ENCODE measurements around the gene PRKAG2. TPM values are rescaled to one million over a fixed set of nuclear protein-coding genes. Genes with fewer than 3 reads are reported as not detected.

The PRKAG2 gene
- total and polyA plus RNA-seq, 2 of the 13 experiments (the other 11 are each of a cell fraction or from before 2014, with no cell fraction given): 0.90 to 1.3 TPM

DNA sequence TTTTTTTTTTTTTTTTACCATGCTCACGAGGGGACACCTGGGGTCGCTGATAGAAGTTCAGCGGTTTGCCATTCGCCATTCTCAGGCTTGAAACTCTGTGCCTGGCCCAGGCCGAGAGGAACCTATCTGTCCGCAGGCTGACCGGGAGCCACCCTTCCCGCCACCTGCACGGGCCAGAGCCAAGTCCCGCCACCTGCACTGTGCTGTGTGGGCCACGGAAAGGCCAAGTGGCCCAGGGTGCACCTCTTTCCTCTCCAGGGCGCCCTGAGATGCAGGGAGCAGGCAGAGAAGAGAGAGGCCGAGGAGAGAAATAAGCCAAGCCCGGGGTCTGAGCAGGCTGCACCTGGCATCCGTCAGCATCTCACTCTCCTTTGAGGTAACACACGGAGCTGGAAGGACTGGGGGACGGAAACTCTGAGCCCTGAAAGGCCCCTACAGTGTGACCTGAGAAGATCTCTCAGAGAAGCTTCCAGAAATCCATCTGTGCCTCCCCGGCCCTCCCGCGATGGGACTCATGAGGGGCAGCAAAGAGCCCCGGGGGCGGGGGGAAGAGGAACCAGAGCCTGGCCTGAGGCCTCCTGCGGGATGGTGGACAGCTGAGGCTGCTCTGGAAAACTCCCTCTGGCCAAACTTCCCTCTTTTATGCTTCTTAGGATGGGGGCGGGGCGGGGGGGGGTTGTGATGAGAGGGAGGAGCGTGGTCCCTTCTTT, 46.6 kb downstream of the PRKAG2 start:
- Histone ChIP-seq H3K27me3 (ENCODE audit: control insufficient read depth in 1 of 2, insufficient read depth in 2 of 2, low read length in 2 of 2) (peaks cover 2 to 27% of the 10 kb centered on the region in 2 experiments), H3K4me3 (replicated peaks in 1 of 3; ENCODE audit: insufficient read depth in 1 of 3, low read depth in 2 of 3, low read length in 3 of 3) (no peak overlapping the region), H3K36me3 (replicated peaks in 1 of 2; ENCODE audit: control insufficient read depth in 1 of 2, insufficient read depth in 2 of 2, low read length in 2 of 2) (no peaks in the 10 kb centered on the region), H4K20me1 (ENCODE audit: insufficient read depth, low read length) (no peaks in the 10 kb centered on the region), H3K4me2 (ENCODE audit: low read depth, low read length) (no peak overlapping the region), H3K4me1 (ENCODE audit: insufficient read depth, low read length) (no peaks in the 10 kb centered on the region), H2AFZ (ENCODE audit: low read length) (no peak overlapping the region), H3K27ac (ENCODE audit: extremely low read length, insufficient read depth, low read length) (no peak overlapping the region), H3K9me3 (ENCODE audit: low read length) (no peaks in the 10 kb centered on the region), H3K79me2 (ENCODE audit: insufficient read depth, low read length) (no peaks in the 10 kb centered on the region), H3K9ac (ENCODE audit: insufficient read depth, low read depth, low read length) (no peak overlapping the region)
- ChIA-PET CTCF (ENCODE audit: low intra/inter-chr PET ratio, low total read pairs) (no interaction called here), POLR2A (no interaction called here)
- BruUV-seq (replicated peaks): no TSS peak
- 43% methylated on average over 23 of the region's 26 CpGs for WGBS (ENCODE audit: low lambda C conversion rate)
- no peak for ATAC-seq
- in situ Hi-C loops (cut with HindIII; ENCODE audit: extremely low pct_ligation_motif_present, low pct_unique_long_range_greater_than_20kb) (no loop called here), intact Hi-C loops (cut with micrococcal nuclease; ENCODE audit: unreplicated experiment) (no loop called here)
- no peak for TF ChIP-seq ZNF33B (CRISPR knock-in tag; IDR thresholded peaks at IDR 0.05)
- no peak for TF ChIP-seq ZNF737 (CRISPR knock-in tag; IDR thresholded peaks at IDR 0.05; ENCODE audit: borderline replicate concordance)
- TF ChIP-seq ZFP1 (CRISPR knock-in tag; IDR thresholded peaks at IDR 0.05): no peak
- TF ChIP-seq, protein P1, sequence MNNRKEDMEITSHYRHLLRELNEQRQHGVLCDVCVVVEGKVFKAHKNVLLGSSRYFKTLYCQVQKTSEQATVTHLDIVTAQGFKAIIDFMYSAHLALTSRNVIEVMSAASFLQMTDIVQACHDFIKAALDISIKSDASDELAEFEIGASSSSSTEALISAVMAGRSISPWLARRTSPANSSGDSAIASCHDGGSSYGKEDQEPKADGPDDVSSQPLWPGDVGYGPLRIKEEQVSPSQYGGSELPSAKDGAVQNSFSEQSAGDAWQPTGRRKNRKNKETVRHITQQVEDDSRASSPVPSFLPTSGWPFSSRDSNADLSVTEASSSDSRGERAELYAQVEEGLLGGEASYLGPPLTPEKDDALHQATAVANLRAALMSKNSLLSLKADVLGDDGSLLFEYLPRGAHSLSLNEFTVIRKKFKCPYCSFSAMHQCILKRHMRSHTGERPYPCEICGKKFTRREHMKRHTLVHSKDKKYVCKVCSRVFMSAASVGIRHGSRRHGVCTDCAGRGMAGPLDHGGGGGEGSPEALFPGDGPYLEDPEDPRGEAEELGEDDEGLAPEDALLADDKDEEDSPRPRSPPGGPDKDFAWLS (CRISPR knock-in tag; IDR thresholded peaks at IDR 0.05; ENCODE audit: borderline replicate concordance): no peak
- TF ChIP-seq GTF3A (CRISPR knock-in tag; conservative IDR thresholded peaks at IDR 0.05): no peak
- TF ChIP-seq TBL1XR1 (IDR thresholded peaks at IDR 0.05; ENCODE audit: borderline replicate concordance, low read length, partially characterized antibody): no peak
- TF ChIP-seq ZNF20 (CRISPR knock-in tag; IDR thresholded peaks at IDR 0.05): no peak
- no peak for TF ChIP-seq CEBPB (IDR thresholded peaks at IDR 0.05; ENCODE audit: borderline replicate concordance, low read depth, low read length)
- no peak for TF ChIP-seq TGIF2 (CRISPR knock-in tag; IDR thresholded peaks at IDR 0.05)
- TF ChIP-seq ZNF616 (CRISPR knock-in tag; IDR thresholded peaks at IDR 0.05; ENCODE audit: low read depth): no peak
- TF ChIP-seq RARG (CRISPR knock-in tag; IDR thresholded peaks at IDR 0.05; ENCODE audit: low read depth): no peak
- TF ChIP-seq CENPT (CRISPR knock-in tag; IDR thresholded peaks at IDR 0.05; ENCODE audit: low read depth): no peak
- no peak for TF ChIP-seq ZNF546 (CRISPR knock-in tag; conservative IDR thresholded peaks at IDR 0.05)
- TF ChIP-seq PTBP1 (IDR thresholded peaks at IDR 0.05; ENCODE audit: low read depth, low read length, poor library complexity, severe bottlenecking): no peak
- TF ChIP-seq, protein P2, sequence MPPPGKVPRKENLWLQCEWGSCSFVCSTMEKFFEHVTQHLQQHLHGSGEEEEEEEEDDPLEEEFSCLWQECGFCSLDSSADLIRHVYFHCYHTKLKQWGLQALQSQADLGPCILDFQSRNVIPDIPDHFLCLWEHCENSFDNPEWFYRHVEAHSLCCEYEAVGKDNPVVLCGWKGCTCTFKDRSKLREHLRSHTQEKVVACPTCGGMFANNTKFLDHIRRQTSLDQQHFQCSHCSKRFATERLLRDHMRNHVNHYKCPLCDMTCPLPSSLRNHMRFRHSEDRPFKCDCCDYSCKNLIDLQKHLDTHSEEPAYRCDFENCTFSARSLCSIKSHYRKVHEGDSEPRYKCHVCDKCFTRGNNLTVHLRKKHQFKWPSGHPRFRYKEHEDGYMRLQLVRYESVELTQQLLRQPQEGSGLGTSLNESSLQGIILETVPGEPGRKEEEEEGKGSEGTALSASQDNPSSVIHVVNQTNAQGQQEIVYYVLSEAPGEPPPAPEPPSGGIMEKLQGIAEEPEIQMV (CRISPR knock-in tag; IDR thresholded peaks at IDR 0.05; ENCODE audit: low read depth): no peak
- TF ChIP-seq, protein P3, sequence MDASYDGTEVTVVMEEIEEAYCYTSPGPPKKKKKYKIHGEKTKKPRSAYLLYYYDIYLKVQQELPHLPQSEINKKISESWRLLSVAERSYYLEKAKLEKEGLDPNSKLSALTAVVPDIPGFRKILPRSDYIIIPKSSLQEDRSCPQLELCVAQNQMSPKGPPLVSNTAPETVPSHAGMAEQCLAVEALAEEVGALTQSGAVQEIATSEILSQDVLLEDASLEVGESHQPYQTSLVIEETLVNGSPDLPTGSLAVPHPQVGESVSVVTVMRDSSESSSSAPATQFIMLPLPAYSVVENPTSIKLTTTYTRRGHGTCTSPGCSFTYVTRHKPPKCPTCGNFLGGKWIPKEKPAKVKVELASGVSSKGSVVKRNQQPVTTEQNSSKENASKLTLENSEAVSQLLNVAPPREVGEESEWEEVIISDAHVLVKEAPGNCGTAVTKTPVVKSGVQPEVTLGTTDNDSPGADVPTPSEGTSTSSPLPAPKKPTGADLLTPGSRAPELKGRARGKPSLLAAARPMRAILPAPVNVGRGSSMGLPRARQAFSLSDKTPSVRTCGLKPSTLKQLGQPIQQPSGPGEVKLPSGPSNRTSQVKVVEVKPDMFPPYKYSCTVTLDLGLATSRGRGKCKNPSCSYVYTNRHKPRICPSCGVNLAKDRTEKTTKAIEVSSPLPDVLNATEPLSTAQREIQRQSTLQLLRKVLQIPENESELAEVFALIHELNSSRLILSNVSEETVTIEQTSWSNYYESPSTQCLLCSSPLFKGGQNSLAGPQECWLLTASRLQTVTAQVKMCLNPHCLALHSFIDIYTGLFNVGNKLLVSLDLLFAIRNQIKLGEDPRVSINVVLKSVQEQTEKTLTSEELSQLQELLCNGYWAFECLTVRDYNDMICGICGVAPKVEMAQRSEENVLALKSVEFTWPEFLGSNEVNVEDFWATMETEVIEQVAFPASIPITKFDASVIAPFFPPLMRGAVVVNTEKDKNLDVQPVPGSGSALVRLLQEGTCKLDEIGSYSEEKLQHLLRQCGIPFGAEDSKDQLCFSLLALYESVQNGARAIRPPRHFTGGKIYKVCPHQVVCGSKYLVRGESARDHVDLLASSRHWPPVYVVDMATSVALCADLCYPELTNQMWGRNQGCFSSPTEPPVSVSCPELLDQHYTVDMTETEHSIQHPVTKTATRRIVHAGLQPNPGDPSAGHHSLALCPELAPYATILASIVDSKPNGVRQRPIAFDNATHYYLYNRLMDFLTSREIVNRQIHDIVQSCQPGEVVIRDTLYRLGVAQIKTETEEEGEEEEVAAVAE (CRISPR knock-in tag; IDR thresholded peaks at IDR 0.05; ENCODE audit: borderline replicate concordance): no peak
- DNase-seq (ENCODE audit: low spot score): no peak
- FAIRE-seq: no peak
